Measurements from ENCODE around the gene TAF13. TPM values are rescaled to one million over a fixed set of nuclear protein-coding genes. Genes with fewer than 3 reads are reported as not detected.

Gene TAF13
- total and polyA plus RNA-seq, 9 of the 15 experiments (the other 6 are each of a cell fraction or from before 2014, with no cell fraction given) = 14.9 to 77.2 (median 38.7) TPM

- TF ChIP-seq, protein P1, sequence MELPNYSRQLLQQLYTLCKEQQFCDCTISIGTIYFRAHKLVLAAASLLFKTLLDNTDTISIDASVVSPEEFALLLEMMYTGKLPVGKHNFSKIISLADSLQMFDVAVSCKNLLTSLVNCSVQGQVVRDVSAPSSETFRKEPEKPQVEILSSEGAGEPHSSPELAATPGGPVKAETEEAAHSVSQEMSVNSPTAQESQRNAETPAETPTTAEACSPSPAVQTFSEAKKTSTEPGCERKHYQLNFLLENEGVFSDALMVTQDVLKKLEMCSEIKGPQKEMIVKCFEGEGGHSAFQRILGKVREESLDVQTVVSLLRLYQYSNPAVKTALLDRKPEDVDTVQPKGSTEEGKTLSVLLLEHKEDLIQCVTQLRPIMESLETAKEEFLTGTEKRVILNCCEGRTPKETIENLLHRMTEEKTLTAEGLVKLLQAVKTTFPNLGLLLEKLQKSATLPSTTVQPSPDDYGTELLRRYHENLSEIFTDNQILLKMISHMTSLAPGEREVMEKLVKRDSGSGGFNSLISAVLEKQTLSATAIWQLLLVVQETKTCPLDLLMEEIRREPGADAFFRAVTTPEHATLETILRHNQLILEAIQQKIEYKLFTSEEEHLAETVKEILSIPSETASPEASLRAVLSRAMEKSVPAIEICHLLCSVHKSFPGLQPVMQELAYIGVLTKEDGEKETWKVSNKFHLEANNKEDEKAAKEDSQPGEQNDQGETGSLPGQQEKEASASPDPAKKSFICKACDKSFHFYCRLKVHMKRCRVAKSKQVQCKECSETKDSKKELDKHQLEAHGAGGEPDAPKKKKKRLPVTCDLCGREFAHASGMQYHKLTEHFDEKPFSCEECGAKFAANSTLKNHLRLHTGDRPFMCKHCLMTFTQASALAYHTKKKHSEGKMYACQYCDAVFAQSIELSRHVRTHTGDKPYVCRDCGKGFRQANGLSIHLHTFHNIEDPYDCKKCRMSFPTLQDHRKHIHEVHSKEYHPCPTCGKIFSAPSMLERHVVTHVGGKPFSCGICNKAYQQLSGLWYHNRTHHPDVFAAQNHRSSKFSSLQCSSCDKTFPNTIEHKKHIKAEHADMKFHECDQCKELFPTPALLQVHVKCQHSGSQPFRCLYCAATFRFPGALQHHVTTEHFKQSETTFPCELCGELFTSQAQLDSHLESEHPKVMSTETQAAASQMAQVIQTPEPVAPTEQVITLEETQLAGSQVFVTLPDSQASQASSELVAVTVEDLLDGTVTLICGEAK (IDR thresholded peaks at IDR 0.05) = 0 out of 2 replicates have a peak, but pooled peaks have one; percentile 39
- TF ChIP-seq, protein P1 (CRISPR knock-in tag; IDR thresholded peaks at IDR 0.05) = no peak
- TF ChIP-seq ZNF639 (CRISPR knock-in tag; conservative IDR thresholded peaks at IDR 0.05 in 1 of 2, IDR thresholded peaks at IDR 0.05 in 1 of 2) (no peak), PHB2 (IDR thresholded peaks at IDR 0.05; ENCODE audit: low read depth) (0 out of 2 replicates have a peak, but pooled peaks have one; percentile 24), HDAC1 (IDR thresholded peaks at IDR 0.05) (0 out of 4 replicates have a peak, but pooled peaks of 1 of the 2 experiments have one; percentile 28), CSDE1 (IDR thresholded peaks at IDR 0.05) (peak in 1 of 2 experiments; percentile 17; a peak in 1 of 4 replicates), ETV1 (tag; conservative IDR thresholded peaks at IDR 0.05; ENCODE audit: low read depth) (no peak), NFYB (IDR thresholded peaks at IDR 0.05; ENCODE audit: extremely low read depth, insufficient read length) (no peak), EHMT2 (IDR thresholded peaks at IDR 0.05) (0 out of 2 replicates have a peak, but pooled peaks have one; percentile 27), HNRNPK (IDR thresholded peaks at IDR 0.05; ENCODE audit: low read depth, low read length, poor library complexity, severe bottlenecking) (no peak), SMARCA4 (IDR thresholded peaks at IDR 0.05) (peak; percentile 25; the same call in 1 of the 2 replicates), SMARCC2 (IDR thresholded peaks at IDR 0.05; ENCODE audit: low read depth) (no peak), HNRNPL (IDR thresholded peaks at IDR 0.05; ENCODE audit: low read depth, low read length) (no peak), ZNF766 (CRISPR knock-in tag; conservative IDR thresholded peaks at IDR 0.05) (no peak)
- TF ChIP-seq, protein P2, sequence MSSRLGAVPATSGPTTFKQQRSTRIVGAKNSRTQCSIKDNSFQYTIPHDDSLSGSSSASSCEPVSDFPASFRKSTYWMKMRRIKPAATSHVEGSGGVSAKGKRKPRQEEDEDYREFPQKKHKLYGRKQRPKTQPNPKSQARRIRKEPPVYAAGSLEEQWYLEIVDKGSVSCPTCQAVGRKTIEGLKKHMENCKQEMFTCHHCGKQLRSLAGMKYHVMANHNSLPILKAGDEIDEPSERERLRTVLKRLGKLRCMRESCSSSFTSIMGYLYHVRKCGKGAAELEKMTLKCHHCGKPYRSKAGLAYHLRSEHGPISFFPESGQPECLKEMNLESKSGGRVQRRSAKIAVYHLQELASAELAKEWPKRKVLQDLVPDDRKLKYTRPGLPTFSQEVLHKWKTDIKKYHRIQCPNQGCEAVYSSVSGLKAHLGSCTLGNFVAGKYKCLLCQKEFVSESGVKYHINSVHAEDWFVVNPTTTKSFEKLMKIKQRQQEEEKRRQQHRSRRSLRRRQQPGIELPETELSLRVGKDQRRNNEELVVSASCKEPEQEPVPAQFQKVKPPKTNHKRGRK (tag; IDR thresholded peaks at IDR 0.05) = peak; percentile 91
These were observed 4.8 kb upstream of the TAF13 start (continued) for GRCh38 chr1:109080441-109081082.
